GM19463 (cell line): ENCODE measurements around the gene F2RL3.
"Not testable (repeated sequence)": the region's sequence is repeated elsewhere in the genome, so short reads cannot be mapped to it uniquely, and the experiment has no call there.

ENCODE experiments used
- ATAC-seq: cut with Tn5 transposase; IDR thresholded peaks from one replicate; pipeline ENCODE4 v1.9.1; 2021; ENCODE audit warnings: mild to moderate bottlenecking, moderate library complexity; ENCODE audit not compliant: unreplicated experiment

F2RL3 gene

GRCh38 chr19:16919496-16919895, 30.7 kb downstream of the F2RL3 start:
- no peak for ATAC-seq

- no peak for ATAC-seq
Observed at GRCh38 chr19:16920816-16921529, 32.2 kb downstream of the F2RL3 start.

GRCh38 chr19:16921766-16922591, 33.2 kb downstream of the F2RL3 start:
- no peak for ATAC-seq

DNA sequence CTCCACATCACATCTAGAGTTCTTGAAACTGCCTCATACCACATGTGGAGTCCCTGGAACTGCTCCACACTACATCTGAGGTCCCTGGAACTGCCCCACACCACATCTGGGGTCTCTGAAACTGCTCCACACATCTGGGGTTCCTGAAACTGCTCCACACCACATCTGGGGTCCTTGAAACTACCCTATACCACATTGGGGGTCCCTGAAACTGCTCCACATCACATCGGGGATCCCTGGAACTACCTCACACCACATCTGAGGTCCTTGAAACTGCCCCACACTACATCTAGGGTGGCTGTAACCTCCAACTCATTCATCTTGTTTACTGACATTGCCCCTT, 33.8 kb downstream of the F2RL3 start:
- no peak for ATAC-seq

DNA sequence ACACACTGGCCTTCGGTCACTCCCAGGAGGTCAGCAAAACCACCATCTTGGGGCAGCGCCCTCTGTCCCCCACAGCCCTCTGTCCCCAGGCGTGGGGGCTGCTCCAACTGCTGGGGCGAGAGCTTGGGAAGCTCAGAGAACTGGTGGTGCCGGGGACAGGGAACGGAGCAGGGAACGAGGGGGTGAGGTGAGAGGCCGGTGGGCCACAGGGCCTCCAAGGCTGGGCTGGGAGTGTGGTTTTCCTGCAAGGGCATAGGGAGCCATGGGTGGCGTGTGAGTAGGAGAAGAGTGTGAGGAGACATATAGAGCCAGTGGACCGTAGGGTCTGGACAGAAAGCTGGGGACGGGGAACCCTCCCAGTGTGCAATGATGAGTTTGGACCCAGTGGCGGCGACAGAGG, 34.1 kb downstream of the F2RL3 start:
- ATAC-seq = no peak

- ATAC-seq = no peak
Observed at GRCh38 chr19:16927883-16928282, 39.1 kb downstream of the F2RL3 start.

GRCh38 chr19:16928351-16928750, 39.6 kb downstream of the F2RL3 start:
- ATAC-seq = no peak

GRCh38 chr19:16928916-16929315, 40.1 kb downstream of the F2RL3 start:
- no peak for ATAC-seq

- ATAC-seq = no peak
Observed at GRCh38 chr19:16930753-16931152, 42.0 kb downstream of the F2RL3 start.

DNA sequence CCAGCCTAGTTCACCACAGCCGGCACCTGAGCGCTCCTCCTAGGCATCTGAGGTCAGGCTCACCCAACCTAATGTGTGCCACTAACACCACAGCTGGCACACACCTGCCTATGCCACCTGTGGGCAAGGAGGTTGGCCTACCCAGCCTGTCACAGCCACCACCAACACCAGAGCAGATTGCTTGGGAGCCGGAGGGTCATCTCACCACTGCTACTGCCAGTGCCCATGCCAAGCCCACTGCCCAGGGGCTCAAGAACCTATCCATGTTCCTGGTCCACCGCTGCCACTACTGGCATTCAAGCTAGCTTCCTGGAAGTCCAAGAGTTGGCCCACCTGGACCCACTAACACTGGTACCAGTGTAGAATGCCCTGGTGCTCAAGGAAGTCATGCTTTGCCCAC, 42.5 kb downstream of the F2RL3 start:
- ATAC-seq = no peak

DNA sequence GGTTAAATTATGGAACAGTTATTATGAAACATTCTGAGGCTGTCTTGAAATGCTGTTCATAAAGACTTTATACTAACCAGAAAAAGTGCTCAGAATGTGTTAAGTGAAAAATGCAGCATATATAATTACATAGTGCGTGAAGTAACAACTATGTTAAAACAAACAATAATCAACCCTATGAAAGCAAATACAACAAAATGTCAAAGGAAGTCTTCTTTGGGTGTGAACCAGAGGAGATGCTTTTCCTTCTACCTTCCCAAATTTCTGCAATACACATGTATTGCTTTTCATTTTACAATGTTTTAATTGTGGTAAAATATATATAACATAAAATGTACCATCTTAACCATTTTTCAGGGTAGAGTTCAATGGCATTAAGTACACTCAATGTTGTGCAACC, 45.7 kb downstream of the F2RL3 start:
- ATAC-seq = no peak

- ATAC-seq = no peak
Observed at GRCh38 chr19:16936901-16937300, 48.1 kb downstream of the F2RL3 start.

- ATAC-seq = not testable (repeated sequence)
Observed at GRCh38 chr19:16937796-16938195, 49.0 kb downstream of the F2RL3 start.

GRCh38 chr19:16938211-16938610, 49.4 kb downstream of the F2RL3 start:
- ATAC-seq = no peak

GRCh38 chr19:16940063-16940462, 51.3 kb downstream of the F2RL3 start:
- not testable (repeated sequence) for ATAC-seq

DNA sequence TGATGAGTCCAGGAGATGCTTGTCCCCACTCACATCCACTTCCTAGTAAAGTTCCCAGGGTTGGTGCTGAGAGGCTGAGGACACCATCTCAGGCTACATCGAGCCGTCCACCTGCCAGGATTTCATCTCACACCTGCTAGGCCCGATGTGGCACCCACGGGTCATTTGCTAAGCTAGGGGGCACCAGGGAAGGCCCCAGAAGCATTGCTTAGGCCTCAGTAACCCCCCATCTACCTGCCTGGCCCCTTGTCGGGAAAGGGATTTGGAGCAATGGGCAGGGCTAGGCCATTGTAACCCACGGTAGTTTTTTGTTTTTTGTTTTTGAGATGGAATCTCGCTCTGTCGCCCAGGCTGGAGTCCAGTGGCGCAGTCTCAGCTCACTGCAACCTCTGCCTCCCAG, 51.8 kb downstream of the F2RL3 start:
- no peak for ATAC-seq
